T-helper 2 cell treated with Interferon-gamma antibody and Interleukin-4, amounts not matched to agents 5 μg/mL and 100 μg/mL, for 36 hours (primary cell): Measurements from ENCODE around the gene NAMPT.

Experiments used
- DNase-seq: peaks from one replicate; pipeline ENCODE4 v3.0.0; 2021; ENCODE audit warnings: low spot score
- H3K27ac Mint-ChIP-seq: one replicate; pipeline ENCODE4 v1.8.0; 2021; ENCODE audit warnings: mild to moderate bottlenecking, mixed read lengths
- H3K27me3 Mint-ChIP-seq: one replicate; pipeline ENCODE4 v1.8.0; 2021; ENCODE audit warnings: low read depth, mixed read lengths
- H3K36me3 Mint-ChIP-seq: one replicate; pipeline ENCODE4 v1.8.0; 2021; ENCODE audit warnings: low read depth, mixed read lengths
- H3K4me1 Mint-ChIP-seq: one replicate; pipeline ENCODE4 v1.8.0; 2021; ENCODE audit warnings: low read depth, mixed read lengths
- H3K4me3 Mint-ChIP-seq: one replicate; pipeline ENCODE4 v1.8.0; 2022; ENCODE audit warnings: mild to moderate bottlenecking, moderate library complexity, mixed read lengths
- H3K9me3 Mint-ChIP-seq: one replicate; pipeline ENCODE4 v1.8.0; 2021; ENCODE audit warnings: mixed read lengths

The NAMPT gene

GRCh38 chr7:106248600-106248999 lies 36.2 kb downstream of the NAMPT start:
- Mint-ChIP-seq H3K4me1 (peaks cover 2% of the 10 kb centered on the region), H3K9me3 (peaks cover 13% of the 10 kb centered on the region), H3K36me3 (peaks cover 49% of the 10 kb centered on the region), H3K27ac (no peak overlapping the region), H3K4me3 (no peak overlapping the region), H3K27me3 (no peaks in the 10 kb centered on the region)
- DNase-seq = no peak

- Mint-ChIP-seq H3K27ac (no peak overlapping the region), H3K27me3 (no peaks in the 10 kb centered on the region), H3K4me1 (no peaks in the 10 kb centered on the region), H3K36me3 (peaks cover 42% of the 10 kb centered on the region), H3K9me3 (peaks cover 13% of the 10 kb centered on the region), H3K4me3 (no peak overlapping the region)
- DNase-seq = no peak
These were observed 36.9 kb downstream of the NAMPT start for GRCh38 chr7:106247841-106248240.

- Mint-ChIP-seq H3K36me3 (peaks cover 38% of the 10 kb centered on the region), H3K9me3 (peaks cover 13% of the 10 kb centered on the region), H3K27me3 (no peaks in the 10 kb centered on the region), H3K4me1 (no peaks in the 10 kb centered on the region), H3K4me3 (no peak overlapping the region), H3K27ac (no peak overlapping the region)
- DNase-seq = no peak
These were observed 37.7 kb downstream of the NAMPT start for GRCh38 chr7:106246902-106247711.

- Mint-ChIP-seq H3K27ac (no peak overlapping the region), H3K27me3 (no peaks in the 10 kb centered on the region), H3K36me3 (peaks cover 21% of the 10 kb centered on the region), H3K4me1 (no peaks in the 10 kb centered on the region), H3K9me3 (peaks cover 13% of the 10 kb centered on the region), H3K4me3 (no peak overlapping the region)
- no peak for DNase-seq
These were observed 40.9 kb downstream of the NAMPT start for GRCh38 chr7:106243893-106244292.

- Mint-ChIP-seq H3K4me1 (no peaks in the 10 kb centered on the region), H3K9me3 (peaks cover 6% of the 10 kb centered on the region), H3K4me3 (no peak overlapping the region), H3K27me3 (peaks cover 5% of the 10 kb centered on the region), H3K27ac (no peak overlapping the region), H3K36me3 (no peaks in the 10 kb centered on the region)
- DNase-seq = no peak
These were observed 45.4 kb downstream of the NAMPT start for GRCh38 chr7:106239406-106239805.

GRCh38 chr7:106238830-106239229 lies 46.0 kb downstream of the NAMPT start:
- no peak for DNase-seq
- no peak overlapping the region for H3K4me3 Mint-ChIP-seq
- H3K9me3 Mint-ChIP-seq = peaks cover 3% of the 10 kb centered on the region
- no peaks in the 10 kb centered on the region for H3K4me1 Mint-ChIP-seq
- no peak overlapping the region for H3K27ac Mint-ChIP-seq
- no peaks in the 10 kb centered on the region for H3K36me3 Mint-ChIP-seq
- peaks cover 11% of the 10 kb centered on the region for H3K27me3 Mint-ChIP-seq

GRCh38 chr7:106236065-106236464 lies 48.7 kb downstream of the NAMPT start:
- H3K36me3 Mint-ChIP-seq = no peaks in the 10 kb centered on the region
- H3K9me3 Mint-ChIP-seq = peaks cover 5% of the 10 kb centered on the region
- no peak overlapping the region for H3K4me3 Mint-ChIP-seq
- H3K27me3 Mint-ChIP-seq = peaks cover 22% of the 10 kb centered on the region
- no peaks in the 10 kb centered on the region for H3K4me1 Mint-ChIP-seq
- no peak overlapping the region for H3K27ac Mint-ChIP-seq
- DNase-seq = no peak

- peaks cover 22% of the 10 kb centered on the region for H3K27me3 Mint-ChIP-seq
- H3K9me3 Mint-ChIP-seq = peaks cover 5% of the 10 kb centered on the region
- H3K4me3 Mint-ChIP-seq = no peak overlapping the region
- H3K36me3 Mint-ChIP-seq = no peaks in the 10 kb centered on the region
- H3K27ac Mint-ChIP-seq = no peak overlapping the region
- no peak for DNase-seq
- H3K4me1 Mint-ChIP-seq = no peaks in the 10 kb centered on the region
These were observed 50.4 kb downstream of the NAMPT start for GRCh38 chr7:106234425-106234824.

- H3K9me3 Mint-ChIP-seq = peaks cover 5% of the 10 kb centered on the region
- no peak overlapping the region for H3K27ac Mint-ChIP-seq
- no peaks in the 10 kb centered on the region for H3K36me3 Mint-ChIP-seq
- H3K4me1 Mint-ChIP-seq = no peaks in the 10 kb centered on the region
- no peak overlapping the region for H3K4me3 Mint-ChIP-seq
- peaks cover 34% of the 10 kb centered on the region for H3K27me3 Mint-ChIP-seq
- no peak for DNase-seq
These were observed 52.8 kb downstream of the NAMPT start for GRCh38 chr7:106231856-106232490.

GRCh38 chr7:106225856-106226255 lies 58.9 kb downstream of the NAMPT start:
- no peak overlapping the region for H3K4me3 Mint-ChIP-seq
- H3K9me3 Mint-ChIP-seq = no peaks in the 10 kb centered on the region
- H3K36me3 Mint-ChIP-seq = no peaks in the 10 kb centered on the region
- H3K4me1 Mint-ChIP-seq = peaks cover 7% of the 10 kb centered on the region
- H3K27ac Mint-ChIP-seq = no peak overlapping the region
- peaks cover 28% of the 10 kb centered on the region for H3K27me3 Mint-ChIP-seq
- no peak for DNase-seq

GRCh38 chr7:106224797-106225196 lies 60.0 kb downstream of the NAMPT start:
- no peak overlapping the region for H3K27ac Mint-ChIP-seq
- H3K27me3 Mint-ChIP-seq = peaks cover 30% of the 10 kb centered on the region
- H3K4me3 Mint-ChIP-seq = no peak overlapping the region
- H3K36me3 Mint-ChIP-seq = no peaks in the 10 kb centered on the region
- H3K4me1 Mint-ChIP-seq = peaks cover 7% of the 10 kb centered on the region
- H3K9me3 Mint-ChIP-seq = no peaks in the 10 kb centered on the region
- DNase-seq = no peak

GRCh38 chr7:106223156-106223555 lies 61.6 kb downstream of the NAMPT start:
- H3K9me3 Mint-ChIP-seq = no peaks in the 10 kb centered on the region
- H3K4me1 Mint-ChIP-seq = peaks cover 7% of the 10 kb centered on the region
- H3K27ac Mint-ChIP-seq = no peak overlapping the region
- H3K36me3 Mint-ChIP-seq = no peaks in the 10 kb centered on the region
- DNase-seq = no peak
- H3K4me3 Mint-ChIP-seq = no peak overlapping the region
- H3K27me3 Mint-ChIP-seq = peaks cover 27% of the 10 kb centered on the region

GRCh38 chr7:106222545-106222944 lies 62.2 kb downstream of the NAMPT start:
- H3K27me3 Mint-ChIP-seq = peaks cover 24% of the 10 kb centered on the region
- no peaks in the 10 kb centered on the region for H3K9me3 Mint-ChIP-seq
- H3K4me3 Mint-ChIP-seq = no peak overlapping the region
- peaks cover 7% of the 10 kb centered on the region for H3K4me1 Mint-ChIP-seq
- no peak overlapping the region for H3K27ac Mint-ChIP-seq
- H3K36me3 Mint-ChIP-seq = no peaks in the 10 kb centered on the region
- DNase-seq = no peak

GRCh38 chr7:106220307-106220706 lies 64.5 kb downstream of the NAMPT start:
- no peak overlapping the region for H3K27ac Mint-ChIP-seq
- H3K36me3 Mint-ChIP-seq = no peaks in the 10 kb centered on the region
- no peak overlapping the region for H3K4me3 Mint-ChIP-seq
- H3K9me3 Mint-ChIP-seq = no peaks in the 10 kb centered on the region
- no peak for DNase-seq
- peaks cover 19% of the 10 kb centered on the region for H3K27me3 Mint-ChIP-seq
- peaks cover 7% of the 10 kb centered on the region for H3K4me1 Mint-ChIP-seq
